ENCODE results near the gene MVB12A. TPM values are rescaled to one million over a fixed set of nuclear protein-coding genes. Genes with fewer than 3 reads are reported as not detected.
A peak's percentile ranks its signal among the peaks of the same experiment; 100 is the strongest.

The MVB12A gene
- total and polyA plus RNA-seq, 9 of the 15 experiments (the other 6 are each of a cell fraction or from before 2014, with no cell fraction given) = 1.2 to 46.2 (median 22.4) TPM

- peak; percentile 99 for TF ChIP-seq ZBTB40 (IDR thresholded peaks at IDR 0.05)
- no peak for TF ChIP-seq ZBTB40 (CRISPR knock-in tag; IDR thresholded peaks at IDR 0.05)
- no peak for TF ChIP-seq ZNF134 (CRISPR knock-in tag; conservative IDR thresholded peaks at IDR 0.05)
- no peak for TF ChIP-seq DMBX1 (CRISPR knock-in tag; IDR thresholded peaks at IDR 0.05; ENCODE audit: borderline replicate concordance)
- peak; percentile 93 to 94 for TF ChIP-seq NRF1 (conservative IDR thresholded peaks at IDR 0.05 in 1 of 2, IDR thresholded peaks at IDR 0.05 in 1 of 2)
- no peak for TF ChIP-seq ZBTB5 (IDR thresholded peaks at IDR 0.05)
- TF ChIP-seq BCOR (IDR thresholded peaks at IDR 0.05) = no peak; the same call in 1 of the 2 replicates
- peak; percentile 98 for TF ChIP-seq POLR2AphosphoS2 (IDR thresholded peaks at IDR 0.05; ENCODE audit: low read length)
- TF ChIP-seq ZNF253 (CRISPR knock-in tag; conservative IDR thresholded peaks at IDR 0.05) = no peak
- no peak for TF ChIP-seq FOXP1 (CRISPR knock-in tag; IDR thresholded peaks at IDR 0.05)
- peak; percentile 78 for TF ChIP-seq GMEB1 (CRISPR knock-in tag; IDR thresholded peaks at IDR 0.05)
- no peak for TF ChIP-seq ZNF507 (tag; conservative IDR thresholded peaks at IDR 0.05)
These were observed at the start of gene MVB12A (continued) for GRCh38 chr19:17419621-17420474.
